Measurements from ENCODE around the gene NUDT22.
A peak's percentile ranks its signal among the peaks of the same experiment; 100 is the strongest.

The NUDT22 gene

DNA sequence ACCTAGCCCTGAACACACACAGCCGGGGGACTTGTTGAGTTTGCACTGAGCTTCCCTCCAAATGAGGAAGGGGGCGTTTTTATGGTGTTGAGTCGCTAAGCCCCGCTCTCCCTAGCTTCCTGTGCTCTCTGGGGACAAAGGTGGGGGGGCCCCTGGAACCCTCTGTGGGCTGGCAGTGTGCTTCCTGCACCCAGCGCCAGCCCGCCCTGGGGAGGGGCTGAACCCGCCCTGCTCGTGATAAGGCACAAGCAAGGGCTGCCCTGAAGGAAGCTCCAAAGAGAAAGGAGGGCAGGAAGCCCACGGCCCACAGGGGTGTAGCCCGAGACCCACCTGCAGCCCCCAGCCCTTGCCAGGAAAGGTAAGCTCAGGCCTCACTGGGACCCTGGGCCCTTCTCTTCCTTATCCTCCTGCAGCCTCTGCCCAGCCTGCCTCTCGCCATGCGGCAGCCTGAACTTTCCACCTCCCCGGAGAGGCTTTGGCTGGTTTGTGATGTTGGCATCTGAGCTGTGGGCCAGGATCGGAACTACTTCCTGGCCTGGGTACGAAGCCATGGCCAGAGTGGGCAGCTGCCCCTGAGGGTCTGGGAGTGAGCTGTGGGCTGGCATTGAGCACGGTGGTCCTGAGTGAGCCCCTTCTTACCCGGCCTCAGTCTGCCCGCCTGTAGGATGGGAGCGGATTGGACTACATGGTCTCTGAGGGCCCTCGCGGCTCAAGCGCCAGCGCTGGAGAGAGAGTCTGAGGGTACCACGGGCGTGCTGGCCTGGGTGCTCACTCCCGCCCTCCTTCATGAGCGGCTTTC is 19.4 kb upstream of the NUDT22 start, which contains the start of gene FERMT3:
FERMT3 (plus strand) TSS at position 265 of the 799 bp plus-strand sequence. CDS start 644 bp downstream, outside the sequence.
- no peak for DNase-seq (ENCODE audit: low read depth, low spot score)

DNA sequence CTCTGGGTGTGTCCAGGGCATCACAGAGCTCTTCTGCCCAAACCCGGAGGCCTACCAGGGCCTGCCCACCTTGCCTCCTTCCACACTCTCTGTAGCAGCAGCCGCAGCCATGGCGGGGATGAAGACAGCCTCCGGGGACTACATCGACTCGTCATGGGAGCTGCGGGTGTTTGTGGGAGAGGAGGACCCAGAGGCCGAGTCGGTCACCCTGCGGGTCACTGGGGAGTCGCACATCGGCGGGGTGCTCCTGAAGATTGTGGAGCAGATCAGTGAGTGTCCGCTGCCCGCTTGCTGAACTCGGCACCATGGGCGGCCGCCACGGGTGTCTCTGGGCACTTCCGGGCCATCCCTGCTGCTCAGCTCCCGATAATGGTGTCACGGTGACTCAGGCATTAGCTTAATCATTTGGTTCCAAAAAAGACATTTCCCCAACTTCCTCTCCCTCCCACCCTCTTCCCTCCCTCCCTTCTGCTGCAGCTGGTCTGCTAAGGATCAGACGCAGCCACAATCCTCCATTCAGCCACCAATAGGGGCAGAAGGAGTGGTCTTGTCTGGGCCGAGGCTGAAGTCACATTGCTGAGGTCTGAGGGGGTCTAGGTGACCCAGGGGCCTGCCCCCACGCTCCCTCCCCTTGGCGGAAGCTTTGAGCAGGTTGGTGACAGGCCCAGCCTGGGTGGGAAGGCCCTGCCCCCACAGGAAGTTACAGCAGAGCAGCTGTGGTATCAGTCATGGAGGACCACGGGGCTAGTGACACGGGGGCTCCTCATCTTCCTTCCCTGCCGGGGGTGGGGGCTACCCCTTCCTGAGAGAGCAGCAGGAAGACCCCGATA is 18.6 kb upstream of the NUDT22 start:
- peak; percentile 36 for DNase-seq (ENCODE audit: low read depth, low spot score)

DNA sequence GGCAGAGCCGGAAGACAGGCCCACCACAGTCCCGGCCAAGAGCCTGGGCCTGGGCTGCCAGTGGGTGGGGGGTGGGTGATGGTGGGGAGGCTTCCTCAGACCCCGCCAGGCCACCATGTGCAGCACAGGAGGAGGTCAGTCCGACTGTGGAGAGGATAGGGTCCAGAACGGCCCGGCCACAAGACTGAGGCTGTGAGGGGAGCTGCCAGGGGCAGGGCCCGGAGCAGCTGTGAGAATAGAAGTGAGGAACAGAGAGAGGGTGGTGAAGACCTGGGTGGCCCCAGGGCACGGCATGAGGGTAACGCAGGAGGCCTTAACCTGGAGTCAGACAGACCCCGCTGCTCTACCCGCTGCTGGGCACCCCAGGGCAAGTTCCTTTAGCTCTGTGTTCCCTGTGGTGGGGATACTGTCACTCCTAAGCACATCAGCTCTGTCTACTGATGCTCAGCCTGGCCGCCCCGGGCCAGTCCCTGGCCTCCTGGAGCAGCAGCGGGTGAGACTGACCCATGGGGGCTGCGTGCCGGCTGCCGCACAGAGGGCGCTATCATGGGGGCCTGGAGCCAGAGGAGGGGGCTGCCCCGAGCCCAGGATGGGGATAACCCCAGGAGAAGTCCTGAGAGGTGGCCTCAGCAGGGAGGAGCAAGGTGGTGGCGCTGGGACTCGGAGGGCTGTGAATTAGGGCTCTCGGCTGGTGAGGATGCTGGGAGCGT is 17.8 kb upstream of the NUDT22 start:
- DNase-seq (ENCODE audit: low read depth, low spot score), result no peak

DNA sequence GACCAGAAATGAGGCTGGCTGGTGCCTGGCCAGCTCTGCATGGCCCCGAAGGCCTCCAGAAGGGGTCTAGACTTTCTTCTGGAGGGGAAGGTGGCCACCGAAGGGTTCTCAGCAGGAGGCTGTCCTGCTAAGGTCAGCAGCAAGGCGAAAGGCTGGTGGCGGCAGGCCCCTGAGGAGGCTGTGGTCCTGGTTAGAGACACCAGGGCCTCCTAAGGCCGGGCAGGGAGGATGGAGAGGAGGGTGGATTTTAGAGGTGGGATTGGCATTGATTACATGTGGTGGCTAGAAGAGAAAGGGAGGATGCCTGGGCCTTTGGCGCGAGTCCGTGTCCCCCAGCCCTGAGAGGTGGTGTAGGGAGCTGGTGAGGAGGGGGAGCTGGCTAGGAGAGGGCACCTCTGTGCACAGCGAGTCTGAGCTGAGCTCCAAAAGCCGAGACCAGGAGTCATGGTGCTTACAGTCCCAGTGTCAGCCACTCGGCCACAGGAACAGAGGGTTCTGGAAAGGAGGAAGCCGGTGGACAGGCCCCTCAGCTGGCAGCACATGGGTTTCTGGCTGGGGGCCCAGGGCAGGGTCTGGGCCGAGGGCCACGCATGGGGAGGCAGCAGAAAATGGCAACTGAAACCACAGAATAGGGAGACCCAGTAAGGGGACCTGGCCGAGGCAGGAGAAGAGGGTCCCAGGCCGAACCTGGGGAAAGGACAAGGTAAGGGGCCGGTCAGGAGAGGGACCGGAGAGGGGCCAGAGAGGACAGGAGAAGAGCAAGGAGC is 17.1 kb upstream of the NUDT22 start:
- no peak for DNase-seq (ENCODE audit: low read depth, low spot score)

DNA sequence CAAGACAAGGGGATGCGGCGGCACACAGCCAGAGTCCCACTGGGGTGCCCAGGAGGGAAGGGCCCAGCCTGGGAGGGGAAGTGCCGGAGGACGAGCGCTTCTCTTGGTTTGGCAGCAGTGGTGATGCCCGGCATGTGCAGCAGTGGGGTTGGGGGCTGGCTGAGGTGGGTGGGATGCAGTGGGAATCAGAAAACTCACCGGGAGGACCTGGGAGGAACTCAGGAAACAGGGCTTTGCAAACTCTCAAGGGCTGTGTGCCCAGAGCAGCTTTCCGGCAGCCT is 16.6 kb upstream of the NUDT22 start:
- DNase-seq (ENCODE audit: low read depth, low spot score), result no peak

DNA sequence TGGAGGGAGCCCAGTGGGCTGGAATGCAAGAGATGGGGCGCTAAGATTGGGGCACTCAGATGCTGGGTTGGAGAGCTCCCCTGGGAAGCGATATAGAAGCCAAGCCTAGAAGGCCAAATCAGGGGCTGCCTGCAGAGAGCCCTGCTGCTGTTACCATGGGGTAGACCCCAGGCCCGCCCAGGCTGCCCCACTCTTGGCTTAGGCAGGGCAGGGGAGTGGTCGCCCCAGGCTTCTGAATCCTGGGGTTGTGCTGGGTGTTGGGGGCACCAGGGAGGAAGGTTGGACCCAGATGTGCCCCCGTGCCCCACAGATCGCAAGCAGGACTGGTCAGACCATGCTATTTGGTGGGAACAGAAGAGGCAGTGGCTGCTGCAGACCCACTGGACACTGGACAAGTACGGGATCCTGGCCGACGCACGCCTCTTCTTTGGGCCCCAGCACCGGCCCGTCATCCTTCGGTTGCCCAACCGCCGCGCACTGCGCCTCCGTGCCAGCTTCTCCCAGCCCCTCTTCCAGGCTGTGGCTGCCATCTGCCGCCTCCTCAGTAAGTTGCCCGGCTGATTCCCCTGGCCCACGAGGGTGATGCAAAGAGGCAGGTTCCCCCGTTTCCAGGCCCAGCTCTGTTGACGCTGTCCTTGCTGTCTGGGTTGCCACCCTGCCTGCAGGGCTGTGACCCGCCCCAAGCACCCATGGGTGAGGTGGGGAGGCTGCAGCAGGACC is 15.6 kb upstream of the NUDT22 start:
- no peak for DNase-seq (ENCODE audit: low read depth, low spot score)

DNA sequence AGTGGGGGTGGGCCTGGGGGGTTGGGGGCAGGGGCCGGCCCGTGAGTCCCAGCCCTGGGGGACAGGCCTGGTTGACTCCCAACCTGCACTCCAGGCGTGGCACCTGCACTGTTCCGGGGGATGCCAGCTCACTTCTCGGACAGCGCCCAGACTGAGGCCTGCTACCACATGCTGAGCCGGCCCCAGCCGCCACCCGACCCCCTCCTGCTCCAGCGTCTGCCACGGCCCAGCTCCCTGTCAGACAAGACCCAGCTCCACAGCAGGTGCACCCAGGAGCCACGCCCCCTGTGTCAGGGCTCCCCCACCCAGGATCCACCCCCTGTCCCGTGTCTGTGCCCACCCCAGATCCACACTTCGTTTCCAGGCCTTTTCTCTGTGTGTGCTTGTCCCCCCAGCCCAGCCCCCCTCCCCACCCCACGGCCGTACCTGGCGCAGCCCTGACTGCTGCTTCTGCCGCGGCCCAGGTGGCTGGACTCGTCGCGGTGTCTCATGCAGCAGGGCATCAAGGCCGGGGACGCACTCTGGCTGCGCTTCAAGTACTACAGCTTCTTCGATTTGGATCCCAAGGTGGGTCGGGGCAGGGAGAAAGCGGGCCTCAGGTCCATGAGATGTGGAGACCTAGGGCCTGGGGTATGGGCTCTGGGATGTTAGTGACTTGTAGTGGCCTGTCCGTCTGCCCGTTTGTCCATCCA is 14.7 kb upstream of the NUDT22 start:
- no peak for DNase-seq (ENCODE audit: low read depth, low spot score)

DNA sequence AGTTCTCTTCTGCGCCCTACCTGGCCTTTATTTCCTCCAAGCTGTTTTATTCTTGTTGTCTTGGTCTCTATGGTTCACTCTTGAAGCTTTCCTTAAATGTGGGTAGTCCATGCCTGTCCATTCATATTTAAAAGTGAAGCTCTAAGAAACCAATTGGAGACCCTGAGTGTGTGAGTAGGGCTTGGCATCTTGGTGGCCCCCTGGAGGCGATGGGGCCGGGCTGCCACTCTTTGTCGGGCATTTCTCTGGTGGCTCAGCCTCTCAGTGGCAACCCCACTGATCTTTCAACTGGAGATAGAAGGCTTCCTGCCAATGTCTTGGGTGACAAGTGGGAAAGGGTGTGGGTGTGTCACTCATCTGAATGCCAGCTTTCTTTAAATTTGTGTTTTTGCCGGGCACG is 9.2 kb upstream of the NUDT22 start:
- DNase-seq (ENCODE audit: low read depth, low spot score), result no peak

DNA sequence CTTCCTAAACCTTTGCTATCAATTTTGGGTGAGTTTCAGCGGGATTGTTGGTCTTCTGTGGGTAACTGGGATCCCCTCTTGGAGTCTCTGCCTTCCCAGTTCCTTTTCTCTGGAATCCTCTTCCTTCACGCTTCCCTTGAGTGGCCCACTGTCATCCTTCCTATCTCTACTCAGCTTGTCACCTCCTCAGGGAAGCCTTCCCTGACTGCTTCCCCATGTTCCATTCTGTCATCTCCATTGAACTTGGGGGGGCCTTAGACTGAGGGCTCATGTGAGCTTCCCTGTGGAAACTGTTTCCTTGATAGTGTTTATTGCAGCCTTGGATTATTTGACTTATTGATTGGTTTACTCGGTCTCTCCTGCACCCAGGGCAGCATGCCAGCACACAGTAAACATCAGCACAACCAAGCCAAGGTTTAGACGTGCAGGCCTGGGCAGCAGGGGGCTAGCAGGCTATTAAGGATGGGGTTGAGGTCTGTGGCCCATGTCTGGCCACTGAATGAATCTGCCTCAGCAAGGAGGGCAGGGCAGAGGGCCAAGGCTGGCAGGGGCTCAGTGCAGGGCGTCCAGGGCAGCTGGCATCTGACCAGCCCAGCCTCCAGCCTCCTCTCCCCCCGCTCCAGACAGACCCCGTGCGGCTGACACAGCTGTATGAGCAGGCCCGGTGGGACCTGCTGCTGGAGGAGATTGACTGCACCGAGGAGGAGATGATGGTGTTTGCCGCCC is 7.3 kb upstream of the NUDT22 start:
- no peak for DNase-seq (ENCODE audit: low read depth, low spot score)

DNA sequence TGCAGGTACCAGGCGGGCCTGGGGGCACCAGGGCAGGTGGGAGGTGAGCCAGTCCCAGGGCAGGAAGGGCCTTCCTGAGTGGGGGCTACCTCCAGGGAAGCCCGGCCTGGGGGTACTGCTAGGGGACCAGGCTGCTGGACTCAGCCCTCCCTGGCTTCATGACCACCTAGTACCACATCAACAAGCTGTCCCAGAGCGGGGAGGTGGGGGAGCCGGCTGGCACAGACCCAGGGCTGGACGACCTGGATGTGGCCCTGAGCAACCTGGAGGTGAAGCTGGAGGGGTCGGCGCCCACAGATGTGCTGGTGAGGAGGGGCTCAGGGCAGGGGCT is 6.8 kb upstream of the NUDT22 start:
- DNase-seq (ENCODE audit: low read depth, low spot score), result no peak

DNA sequence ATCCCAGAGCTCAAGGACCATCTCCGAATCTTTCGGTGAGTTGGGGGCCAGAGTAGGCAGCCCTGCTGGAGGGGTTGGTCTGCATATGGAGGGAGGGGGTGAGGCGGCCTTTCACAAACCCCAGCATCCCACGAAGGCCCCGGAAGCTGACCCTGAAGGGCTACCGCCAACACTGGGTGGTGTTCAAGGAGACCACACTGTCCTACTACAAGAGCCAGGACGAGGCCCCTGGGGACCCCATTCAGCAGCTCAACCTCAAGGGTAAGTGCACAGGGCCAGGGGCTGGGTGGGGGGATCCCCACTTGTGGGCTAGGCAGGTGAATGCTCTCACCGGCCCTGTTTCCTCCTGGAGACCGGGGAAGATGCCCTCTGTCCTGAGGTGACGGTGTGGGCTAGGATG is 6.3 kb upstream of the NUDT22 start:
- no peak for DNase-seq (ENCODE audit: low read depth, low spot score)

DNA sequence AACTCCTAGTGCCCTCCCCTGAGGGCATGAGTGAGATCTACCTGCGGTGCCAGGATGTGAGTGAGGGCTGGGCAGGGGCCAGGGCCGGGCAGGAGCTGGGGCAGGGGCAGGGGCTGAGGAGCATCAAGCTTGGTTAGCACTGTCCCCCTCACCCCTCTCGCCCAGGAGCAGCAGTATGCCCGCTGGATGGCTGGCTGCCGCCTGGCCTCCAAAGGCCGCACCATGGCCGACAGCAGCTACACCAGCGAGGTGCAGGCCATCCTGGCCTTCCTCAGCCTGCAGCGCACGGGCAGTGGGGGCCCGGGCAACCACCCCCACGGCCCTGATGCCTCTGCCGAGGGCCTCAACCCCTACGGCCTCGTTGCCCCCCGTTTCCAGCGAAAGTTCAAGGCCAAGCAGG is 5.8 kb upstream of the NUDT22 start:
- no peak for DNase-seq (ENCODE audit: low read depth, low spot score)

DNA sequence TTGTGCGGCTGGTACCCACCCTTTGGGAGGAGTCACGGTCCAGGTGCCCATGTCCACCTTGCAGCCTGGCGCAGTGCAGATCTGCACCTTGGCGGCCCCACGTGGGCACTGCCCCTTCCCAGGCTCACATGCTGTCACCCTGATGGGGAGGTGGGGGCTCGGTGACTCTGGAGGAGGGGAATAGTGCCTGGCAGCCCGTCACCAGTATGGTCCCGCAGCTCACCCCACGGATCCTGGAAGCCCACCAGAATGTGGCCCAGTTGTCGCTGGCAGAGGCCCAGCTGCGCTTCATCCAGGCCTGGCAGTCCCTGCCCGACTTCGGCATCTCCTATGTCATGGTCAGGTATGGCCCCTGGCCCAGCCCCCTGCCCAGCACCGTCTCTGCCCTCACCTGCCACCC is 5.3 kb upstream of the NUDT22 start:
- no peak for DNase-seq (ENCODE audit: low read depth, low spot score)

DNA sequence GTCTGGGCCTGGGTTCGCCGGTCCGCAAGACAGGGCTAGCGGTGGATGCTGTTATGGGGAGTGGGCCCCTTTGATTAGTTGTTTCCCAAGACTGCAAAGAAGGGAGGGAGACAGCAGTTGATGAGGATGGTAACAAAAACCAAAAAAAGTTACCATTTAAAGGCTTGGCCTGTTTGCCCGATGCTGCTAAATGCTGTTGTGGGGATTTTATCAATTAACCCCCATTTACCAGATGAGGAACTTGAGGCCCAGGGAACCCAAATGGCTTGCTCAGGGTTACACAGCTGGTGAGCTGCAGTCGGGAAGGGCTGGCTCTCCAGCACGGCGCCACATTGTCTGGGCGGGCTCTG is 3.4 kb upstream of the NUDT22 start:
- no peak for DNase-seq (ENCODE audit: low read depth, low spot score)

DNA sequence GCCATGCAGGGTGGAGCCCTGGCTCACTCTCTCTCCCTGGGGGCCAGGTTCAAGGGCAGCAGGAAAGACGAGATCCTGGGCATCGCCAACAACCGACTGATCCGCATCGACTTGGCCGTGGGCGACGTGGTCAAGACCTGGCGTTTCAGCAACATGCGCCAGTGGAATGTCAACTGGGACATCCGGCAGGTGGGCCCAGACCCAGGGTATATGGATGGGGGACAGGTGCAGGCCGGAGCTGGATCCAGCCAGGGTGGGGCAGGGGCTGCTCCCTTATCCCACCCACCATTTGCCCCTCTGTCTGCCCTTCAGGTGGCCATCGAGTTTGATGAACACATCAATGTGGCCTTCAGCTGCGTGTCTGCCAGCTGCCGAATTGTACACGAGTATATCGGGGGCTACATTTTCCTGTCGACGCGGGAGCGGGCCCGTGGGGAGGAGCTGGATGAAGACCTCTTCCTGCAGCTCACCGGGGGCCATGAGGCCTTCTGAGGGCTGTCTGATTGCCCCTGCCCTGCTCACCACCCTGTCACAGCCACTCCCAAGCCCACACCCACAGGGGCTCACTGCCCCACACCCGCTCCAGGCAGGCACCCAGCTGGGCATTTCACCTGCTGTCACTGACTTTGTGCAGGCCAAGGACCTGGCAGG is 2.9 kb upstream of the NUDT22 start:
- DNase-seq (ENCODE audit: low read depth, low spot score), result no peak

DNA sequence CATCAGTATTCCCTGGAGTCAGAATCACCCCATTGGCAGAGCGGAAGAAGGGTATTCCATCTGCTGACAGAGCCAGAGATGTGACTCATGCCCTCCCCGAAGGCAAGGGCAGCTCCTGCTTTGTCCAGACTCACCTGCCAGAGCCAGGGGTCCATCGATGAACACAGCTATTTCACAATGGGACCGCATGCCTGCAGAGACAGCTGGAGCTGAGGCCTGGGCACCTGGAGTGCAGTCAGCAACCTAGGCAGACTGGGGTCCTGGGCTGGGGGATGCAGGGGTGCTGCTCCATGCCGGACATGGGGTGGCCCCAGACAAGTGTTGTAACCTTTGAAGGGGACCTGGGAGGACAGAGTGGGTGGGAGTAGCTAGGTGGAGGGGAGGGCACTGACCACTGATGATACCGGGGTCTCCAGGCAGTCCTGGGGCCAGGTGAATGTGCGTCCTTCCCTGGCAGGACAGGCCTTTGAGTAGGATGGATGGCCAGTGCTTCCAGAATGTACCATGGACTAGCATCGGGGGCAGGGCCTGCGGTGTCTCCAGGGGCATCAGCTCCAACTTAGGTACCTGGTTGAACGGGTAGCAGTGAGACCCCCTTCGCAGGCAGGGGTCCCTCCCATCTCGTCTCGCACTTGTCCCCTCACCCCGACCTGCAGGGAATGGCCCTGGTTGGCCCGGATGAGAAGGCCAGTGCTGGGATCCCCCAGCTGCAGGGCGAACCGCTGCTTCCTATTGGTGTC is 1.8 kb upstream of the NUDT22 start:
- peak; percentile 31 for DNase-seq (ENCODE audit: low read depth, low spot score)

DNA sequence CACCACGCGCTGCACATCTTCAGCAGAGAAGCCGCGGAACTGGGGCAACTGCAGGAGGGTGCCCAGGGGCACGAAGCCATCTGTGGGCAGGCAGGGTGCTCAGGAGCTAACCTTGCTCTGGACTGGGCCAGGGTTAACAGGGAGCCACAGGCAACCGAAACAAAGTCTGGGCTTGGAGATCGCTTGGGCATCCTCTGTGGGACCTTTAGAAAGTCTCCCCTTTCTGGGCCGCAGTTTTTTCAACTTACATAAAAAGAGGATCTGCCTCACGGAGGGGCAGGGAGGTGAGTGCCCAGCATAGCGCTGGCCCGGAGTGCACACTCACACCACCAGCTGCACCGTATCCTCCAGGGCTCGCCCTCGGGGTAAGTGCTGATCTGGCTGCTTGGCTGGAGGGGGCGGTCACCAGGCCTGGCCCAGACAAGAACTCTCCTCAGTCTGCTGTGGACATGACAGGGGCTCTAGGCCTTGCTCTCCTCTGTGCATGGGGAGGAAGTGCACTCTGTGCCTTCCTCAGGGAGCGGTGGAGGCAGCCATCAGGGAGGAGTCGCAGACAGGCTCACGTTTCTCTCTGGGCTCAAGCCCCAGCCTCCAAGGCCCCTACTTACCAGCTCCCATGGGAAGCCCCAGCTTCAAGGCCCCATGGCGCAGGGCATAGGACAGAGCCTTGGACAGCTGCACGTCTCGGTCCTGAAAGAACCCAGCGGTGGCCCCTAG is 1.0 kb upstream of the NUDT22 start:
- DNase-seq (ENCODE audit: low read depth, low spot score), result no peak

DNA sequence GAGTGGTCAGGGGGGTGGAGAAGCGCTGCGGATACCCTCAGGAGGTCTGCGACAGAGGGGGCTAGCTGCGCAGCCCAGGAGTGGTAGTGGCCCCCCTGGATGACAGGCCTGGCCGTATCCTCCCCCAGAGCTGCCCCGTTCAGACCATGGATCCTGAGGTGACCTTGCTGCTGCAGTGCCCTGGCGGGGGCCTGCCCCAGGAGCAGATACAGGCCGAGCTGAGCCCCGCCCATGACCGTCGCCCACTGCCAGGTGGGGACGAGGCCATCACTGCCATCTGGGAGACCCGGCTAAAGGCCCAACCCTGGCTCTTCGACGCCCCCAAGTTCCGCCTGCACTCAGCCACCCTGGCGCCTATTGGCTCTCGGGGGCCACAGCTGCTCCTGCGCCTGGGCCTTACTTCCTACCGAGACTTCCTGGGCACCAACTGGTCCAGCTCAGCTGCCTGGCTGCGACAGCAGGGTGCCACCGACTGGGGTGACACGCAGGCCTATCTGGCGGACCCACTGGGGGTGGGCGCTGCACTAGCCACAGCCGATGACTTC is 505 bp downstream of the NUDT22 start:
- DNase-seq (ENCODE audit: low read depth, low spot score), result no peak
